CD4-positive, alpha-beta T cell treated with Interleukin-4 for 1 hour (primary cell): Measurements from ENCODE around the gene THOC6.
"Not testable (repeated sequence)": the region's sequence is repeated elsewhere in the genome, so short reads cannot be mapped to it uniquely, and the experiment has no call there.

Experiments used
- DNase-seq, 2 donors: peaks; one replicate each; pipeline ENCODE4 v3.0.0-alpha.2; 2020 to 2022

The THOC6 gene

DNA sequence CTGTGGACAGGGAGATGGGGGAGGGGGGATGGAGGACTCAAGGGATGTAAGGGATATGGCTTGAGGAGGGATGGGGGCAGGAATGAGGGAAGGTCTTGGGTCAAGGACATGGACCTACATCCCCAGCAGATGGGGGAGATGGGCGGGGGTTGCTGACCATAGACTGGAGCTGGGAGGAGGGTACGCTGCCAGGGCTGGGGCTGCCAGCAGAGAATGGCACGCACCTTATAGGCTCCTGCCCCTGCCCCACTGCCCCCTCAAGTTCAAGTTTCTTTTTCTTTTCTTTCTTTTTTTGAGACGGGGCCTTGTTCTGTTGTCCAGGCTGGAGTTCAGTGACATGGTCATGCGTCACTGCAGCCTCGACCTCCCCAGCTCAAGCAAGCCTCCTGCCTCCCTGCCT, 52.1 kb downstream of the THOC6 start:
- not testable (repeated sequence) for DNase-seq

DNA sequence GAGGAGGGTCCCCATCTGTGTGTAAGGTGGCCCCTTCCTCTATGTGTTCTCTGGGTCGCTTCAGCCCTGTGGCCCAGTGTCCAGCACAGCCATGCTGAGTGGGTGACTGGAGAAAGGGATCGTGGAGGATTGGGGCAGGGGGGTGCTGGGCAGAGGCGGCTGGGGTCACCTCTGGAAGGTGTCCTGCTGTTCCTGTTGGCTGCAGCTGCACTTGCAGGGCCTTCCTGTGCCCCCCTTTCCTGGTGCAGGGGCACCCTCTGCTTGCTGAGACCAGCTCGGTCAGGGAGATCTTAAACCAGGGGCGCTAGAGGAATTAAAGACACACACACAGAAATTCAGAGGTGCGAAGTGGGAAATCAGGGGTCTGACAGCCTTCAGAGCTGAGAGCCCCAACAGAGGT, 52.7 kb downstream of the THOC6 start:
- no peak for DNase-seq
